ENCODE data around the gene KRTDAP.

KRTDAP gene

GRCh38 chr19:35449359-35450043, 40.8 kb downstream of the KRTDAP start:
- DNase-seq, result no peak

GRCh38 chr19:35447606-35448469, 42.4 kb downstream of the KRTDAP start, which contains the start of gene FFAR2:
TSS of gene FFAR2 (plus strand) at chr19:35448257. CDS start at chr19:35449715, 1,458 bp downstream.
- no peak for DNase-seq

GRCh38 chr19:35445826-35446593, 44.3 kb downstream of the KRTDAP start:
- DNase-seq, result peak; percentile 9

GRCh38 chr19:35444735-35445134, 45.5 kb downstream of the KRTDAP start:
- no peak for DNase-seq

GRCh38 chr19:35442091-35442490, 48.2 kb downstream of the KRTDAP start:
- no peak for DNase-seq

- no peak for DNase-seq
Measured at GRCh38 chr19:35439921-35440320, 50.3 kb downstream of the KRTDAP start.

GRCh38 chr19:35438527-35438926, 51.7 kb downstream of the KRTDAP start:
- no peak for DNase-seq

- no peak for DNase-seq
Measured at GRCh38 chr19:35438096-35438495, 52.2 kb downstream of the KRTDAP start.

GRCh38 chr19:35437406-35437951, 52.8 kb downstream of the KRTDAP start:
- DNase-seq, result no peak
